Measurements from ENCODE around the gene NRN1. TPM values are rescaled to one million over a fixed set of nuclear protein-coding genes. Genes with fewer than 3 reads are reported as not detected.

The NRN1 gene
- total RNA-seq, 1 donor from 2014 or later = 2.8 TPM

DNA sequence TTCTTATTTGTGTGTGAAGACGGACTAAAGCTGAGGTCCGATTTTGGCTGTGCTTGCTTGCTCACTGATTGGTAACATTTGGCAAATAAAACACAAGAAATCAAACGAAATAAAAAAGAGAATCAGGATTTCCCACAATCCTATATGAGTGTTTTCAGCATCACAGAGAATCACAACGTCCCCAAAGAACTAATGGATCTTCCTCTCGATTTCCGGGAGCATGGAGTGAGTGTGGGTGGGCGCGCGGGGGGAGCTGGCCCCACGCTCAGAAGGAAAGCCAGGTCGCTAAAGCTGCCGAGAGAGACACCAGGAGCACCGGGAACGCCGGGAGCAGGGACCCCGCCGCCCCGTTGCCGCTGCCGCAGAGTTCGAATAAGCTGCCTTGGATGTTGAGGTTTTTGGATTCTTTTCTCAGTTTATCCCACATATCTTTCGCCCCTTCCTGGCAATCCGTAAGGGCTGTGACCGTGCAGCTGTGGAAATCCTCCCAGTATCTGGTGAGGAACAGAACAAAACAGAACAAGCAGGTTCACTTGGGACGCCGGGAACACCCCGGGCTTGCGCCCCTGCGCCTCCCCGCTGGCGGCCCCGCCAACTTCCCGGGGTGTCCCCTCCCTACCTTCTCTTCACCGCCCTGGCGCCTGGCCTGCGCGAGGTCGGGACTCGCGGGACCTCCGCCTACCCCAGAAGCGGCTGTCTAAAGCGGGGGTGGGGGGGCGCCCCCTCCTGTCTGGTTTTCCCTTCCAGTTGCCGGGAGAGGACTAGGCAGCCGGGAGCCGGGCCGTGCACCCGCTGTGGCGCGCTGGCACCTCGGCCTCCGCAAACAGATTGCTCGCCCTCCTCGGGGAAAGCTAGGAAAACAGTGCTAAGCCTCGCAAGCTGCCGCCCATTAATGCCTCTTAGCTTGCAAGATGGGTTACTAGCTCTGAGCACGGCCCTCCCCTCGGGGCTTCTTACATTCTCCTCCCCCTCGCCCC, 7.7 kb downstream of the NRN1 start:
- Mint-ChIP-seq H3K4me1 (ENCODE audit: low read depth) (peaks cover 70% of the 10 kb centered on the region), H3K9me3 (peaks cover 11% of the 10 kb centered on the region), H3K36me3 (ENCODE audit: low read depth) (peaks cover 12% of the 10 kb centered on the region), H3K27me3 (ENCODE audit: insufficient read depth) (peaks cover 88% of the 10 kb centered on the region), H3K4me3 (peak overlapping the region; percentile 68), H3K27ac (peak overlapping the region; percentile 36)
- DNase-seq (ENCODE audit: low spot score) = no peak
- intact Hi-C loops (cut with micrococcal nuclease) = no loop called here

GRCh38 chr6:5998236-5998635, 8.5 kb downstream of the NRN1 start:
- Mint-ChIP-seq H3K9me3 (peaks cover 10% of the 10 kb centered on the region), H3K27me3 (ENCODE audit: insufficient read depth) (peaks cover 90% of the 10 kb centered on the region), H3K4me1 (ENCODE audit: low read depth) (peaks cover 71% of the 10 kb centered on the region), H3K36me3 (ENCODE audit: low read depth) (peaks cover 15% of the 10 kb centered on the region), H3K4me3 (peak overlapping the region; percentile 61), H3K27ac (no peak overlapping the region)
- intact Hi-C loops (cut with micrococcal nuclease) = no loop called here
- no peak for DNase-seq (ENCODE audit: low spot score)

DNA sequence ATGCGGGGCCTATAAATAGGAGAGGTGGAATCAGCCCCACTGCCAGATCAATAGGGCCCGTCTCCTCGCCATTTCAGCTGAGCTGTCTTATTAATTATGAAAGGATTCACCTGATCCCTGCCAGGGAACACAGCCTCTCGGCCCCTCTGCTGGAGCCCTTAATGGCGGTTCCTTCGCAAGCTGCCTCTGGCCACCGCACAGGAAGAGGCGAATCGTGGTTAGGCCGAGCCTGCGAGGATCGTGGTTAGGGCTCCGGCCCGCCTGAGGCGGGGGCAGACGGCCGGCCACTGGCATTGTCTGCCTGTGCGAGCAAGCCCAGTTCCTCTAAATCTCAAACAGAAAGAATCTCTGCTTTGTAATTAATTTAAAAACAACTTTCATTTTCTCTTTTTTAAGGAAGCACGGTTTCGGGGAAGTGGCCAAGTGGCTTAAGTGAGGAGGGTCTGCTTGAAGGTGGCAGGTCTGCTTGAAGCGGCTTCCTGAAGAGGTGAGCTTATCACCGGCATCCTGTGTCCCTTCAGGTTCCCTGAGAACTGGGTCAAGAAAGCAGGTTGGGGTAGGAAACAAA, 9.2 kb downstream of the NRN1 start:
- peak overlapping the region; percentile 12 for H3K27ac Mint-ChIP-seq

GRCh38 chr6:5996714-5997419, 9.9 kb downstream of the NRN1 start:
- intact Hi-C loops (cut with micrococcal nuclease) = loop anchor here (2.0 kb wide), 1 partner anchor 526 kb away; no protein-coding TSS in a partner anchor
- peaks cover 15% of the 10 kb centered on the region for H3K36me3 Mint-ChIP-seq (ENCODE audit: low read depth)
- peaks cover 90% of the 10 kb centered on the region for H3K27me3 Mint-ChIP-seq (ENCODE audit: insufficient read depth)
- H3K9me3 Mint-ChIP-seq = peaks cover 10% of the 10 kb centered on the region
- H3K4me3 Mint-ChIP-seq = peak overlapping the region; percentile 85
- H3K4me1 Mint-ChIP-seq (ENCODE audit: low read depth) = peaks cover 64% of the 10 kb centered on the region
- H3K27ac Mint-ChIP-seq = peak overlapping the region; percentile 12
- no peak for DNase-seq (ENCODE audit: low spot score)

More for the DNA sequence above, 9.2 kb downstream of the NRN1 start:
- Mint-ChIP-seq H3K4me1 (ENCODE audit: low read depth) (peaks cover 65% of the 10 kb centered on the region), H3K4me3 (peak overlapping the region; percentile 85), H3K9me3 (peaks cover 10% of the 10 kb centered on the region), H3K36me3 (ENCODE audit: low read depth) (peaks cover 15% of the 10 kb centered on the region), H3K27me3 (ENCODE audit: insufficient read depth) (peaks cover 90% of the 10 kb centered on the region)
- DNase-seq (ENCODE audit: low spot score) = no peak
- intact Hi-C loops (cut with micrococcal nuclease) = loop anchor here (2.0 kb wide), 1 partner anchor 527 kb away; no protein-coding TSS in a partner anchor

DNA sequence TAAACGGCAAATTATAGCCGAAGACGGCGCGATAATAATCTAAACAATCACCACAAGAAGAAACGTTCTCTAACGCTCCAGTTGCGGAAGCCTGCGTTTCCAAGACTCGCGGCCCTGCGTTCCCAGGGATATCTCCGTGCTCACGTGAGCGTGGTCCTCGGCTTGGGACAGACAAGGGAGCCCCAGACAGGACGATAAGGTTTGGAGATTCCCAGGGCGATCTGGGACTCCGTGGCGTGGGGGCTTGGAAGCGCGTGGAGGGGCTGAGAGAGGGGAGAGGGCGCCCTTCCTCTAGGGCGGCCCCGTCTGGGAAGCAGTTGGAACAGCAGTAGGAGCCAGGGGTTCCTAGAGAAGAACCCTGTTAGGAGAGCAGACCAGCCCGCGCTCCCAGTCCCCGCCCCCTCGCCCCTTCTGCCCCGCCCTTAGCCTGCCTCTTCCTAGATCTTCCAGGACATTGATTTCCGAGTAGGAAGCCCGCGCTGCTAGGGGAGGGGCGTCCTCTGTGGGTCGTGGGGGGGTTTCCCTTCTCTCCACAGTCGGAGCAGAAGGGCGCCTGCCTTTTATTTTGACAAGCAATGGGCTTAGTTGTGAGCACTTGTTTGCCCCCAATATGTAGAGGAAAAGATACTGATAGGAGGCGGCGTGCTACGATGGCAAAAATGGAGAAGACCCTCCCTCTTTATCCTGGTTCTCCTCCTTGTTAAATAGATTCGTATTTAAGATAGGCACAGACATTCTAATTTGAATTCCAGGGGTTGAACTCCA, 10.6 kb downstream of the NRN1 start:
- H3K9me3 Mint-ChIP-seq = peaks cover 10% of the 10 kb centered on the region
- H3K4me1 Mint-ChIP-seq (ENCODE audit: low read depth) = peaks cover 59% of the 10 kb centered on the region
- peak overlapping the region; percentile 69 for H3K27ac Mint-ChIP-seq
- peak overlapping the region; percentile 85 for H3K4me3 Mint-ChIP-seq
- peaks cover 13% of the 10 kb centered on the region for H3K36me3 Mint-ChIP-seq (ENCODE audit: low read depth)
- DNase-seq (ENCODE audit: low spot score) = no peak
- intact Hi-C loops (cut with micrococcal nuclease) = loop anchor here (1.0 to 2.0 kb wide), 3 partner anchors 8 to 525 kb away; no protein-coding TSS in a partner anchor
- H3K27me3 Mint-ChIP-seq (ENCODE audit: insufficient read depth) = peaks cover 88% of the 10 kb centered on the region

DNA sequence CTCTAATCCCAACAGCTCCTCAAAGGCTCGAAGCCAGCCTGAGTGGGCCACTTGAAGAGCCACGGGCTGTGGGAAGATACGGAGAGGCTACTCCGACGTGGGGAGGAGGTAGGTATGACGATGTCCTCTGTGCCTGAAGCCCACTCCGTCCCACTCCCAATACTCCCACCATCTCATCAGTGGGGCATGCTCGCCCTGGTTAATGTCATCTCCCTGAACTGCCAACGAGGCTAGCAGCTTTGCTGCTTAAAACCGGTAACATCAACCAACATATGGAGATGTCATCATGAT, 11.1 kb downstream of the NRN1 start:
- peak overlapping the region; percentile 69 for H3K27ac Mint-ChIP-seq
- H3K27me3 Mint-ChIP-seq (ENCODE audit: insufficient read depth) = peaks cover 88% of the 10 kb centered on the region
- intact Hi-C loops (cut with micrococcal nuclease) = loop anchor here (1.0 to 2.0 kb wide), 2 partner anchors 9 to 13 kb away; no protein-coding TSS in a partner anchor
- peaks cover 13% of the 10 kb centered on the region for H3K36me3 Mint-ChIP-seq (ENCODE audit: low read depth)
- peaks cover 10% of the 10 kb centered on the region for H3K9me3 Mint-ChIP-seq
- H3K4me3 Mint-ChIP-seq = peak overlapping the region; percentile 85
- no peak for DNase-seq (ENCODE audit: low spot score)
- peaks cover 59% of the 10 kb centered on the region for H3K4me1 Mint-ChIP-seq (ENCODE audit: low read depth)

DNA sequence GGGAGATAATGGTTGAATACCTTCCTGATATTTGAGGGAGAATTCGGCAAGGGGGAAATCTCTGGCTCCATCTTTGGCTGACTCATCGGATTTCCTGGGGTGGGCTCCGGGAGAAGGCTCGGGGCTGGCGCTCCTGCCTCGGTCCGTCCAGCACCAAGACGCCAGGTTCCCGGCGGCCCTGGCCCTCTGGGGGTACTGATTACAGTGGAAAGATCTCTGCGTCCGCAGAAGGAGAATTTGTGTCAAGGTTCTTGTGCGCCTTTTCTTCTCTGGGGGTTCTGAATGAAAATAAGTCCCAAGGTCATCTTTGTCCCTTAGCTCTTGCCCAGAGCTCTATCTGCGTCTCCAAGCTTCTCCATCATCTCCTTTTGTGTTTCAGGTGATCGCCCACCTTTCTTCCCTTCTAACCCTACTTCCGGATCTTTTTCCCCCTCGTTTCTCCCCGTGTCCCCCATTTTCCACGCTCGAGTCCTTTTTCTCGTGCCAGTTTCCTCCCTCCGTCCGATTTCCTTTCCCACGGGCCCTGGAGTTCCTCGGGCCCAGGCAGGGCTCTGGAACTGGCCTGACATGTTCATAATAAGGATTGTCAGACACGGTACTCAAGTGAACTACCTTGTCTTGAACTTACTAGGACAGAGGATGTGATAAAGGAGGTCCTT, 11.6 kb downstream of the NRN1 start:
- H3K27ac Mint-ChIP-seq = peak overlapping the region; percentile 53

GRCh38 chr6:5994234-5994998, 12.3 kb downstream of the NRN1 start:
- Mint-ChIP-seq H3K4me1 (ENCODE audit: low read depth) (peaks cover 49% of the 10 kb centered on the region), H3K27me3 (ENCODE audit: insufficient read depth) (peaks cover 83% of the 10 kb centered on the region), H3K9me3 (no peaks in the 10 kb centered on the region), H3K4me3 (no peak overlapping the region), H3K36me3 (ENCODE audit: low read depth) (peaks cover 8% of the 10 kb centered on the region), H3K27ac (no peak overlapping the region)
- DNase-seq (ENCODE audit: low spot score) = no peak
- intact Hi-C loops (cut with micrococcal nuclease) = loop anchor here (2.0 kb wide), 1 partner anchor 14 kb away; no protein-coding TSS in a partner anchor

More for the DNA sequence above, 11.6 kb downstream of the NRN1 start:
- H3K27me3 Mint-ChIP-seq (ENCODE audit: insufficient read depth) = peaks cover 83% of the 10 kb centered on the region
- DNase-seq (ENCODE audit: low spot score) = no peak
- H3K4me1 Mint-ChIP-seq (ENCODE audit: low read depth) = peaks cover 56% of the 10 kb centered on the region
- intact Hi-C loops (cut with micrococcal nuclease) = loop anchor here (1.0 to 2.0 kb wide), 2 partner anchors 9 to 14 kb away; no protein-coding TSS in a partner anchor
- H3K36me3 Mint-ChIP-seq (ENCODE audit: low read depth) = peaks cover 9% of the 10 kb centered on the region
- H3K9me3 Mint-ChIP-seq = peaks cover 6% of the 10 kb centered on the region
- H3K4me3 Mint-ChIP-seq = peak overlapping the region; percentile 85

GRCh38 chr6:5992551-5993225, 14.0 kb downstream of the NRN1 start:
- Mint-ChIP-seq H3K9me3 (no peaks in the 10 kb centered on the region), H3K4me3 (no peak overlapping the region), H3K36me3 (ENCODE audit: low read depth) (peaks cover 6% of the 10 kb centered on the region), H3K4me1 (ENCODE audit: low read depth) (peaks cover 45% of the 10 kb centered on the region), H3K27ac (no peak overlapping the region), H3K27me3 (ENCODE audit: insufficient read depth) (peaks cover 75% of the 10 kb centered on the region)
- intact Hi-C loops (cut with micrococcal nuclease) = no loop called here
- DNase-seq (ENCODE audit: low spot score) = no peak

- H3K27me3 Mint-ChIP-seq (ENCODE audit: insufficient read depth) = peaks cover 62% of the 10 kb centered on the region
- intact Hi-C loops (cut with micrococcal nuclease) = no loop called here
- no peak for DNase-seq (ENCODE audit: low spot score)
- H3K27ac Mint-ChIP-seq = no peak overlapping the region
- peaks cover 5% of the 10 kb centered on the region for H3K36me3 Mint-ChIP-seq (ENCODE audit: low read depth)
- H3K9me3 Mint-ChIP-seq = no peaks in the 10 kb centered on the region
- H3K4me3 Mint-ChIP-seq = no peak overlapping the region
- H3K4me1 Mint-ChIP-seq (ENCODE audit: low read depth) = peaks cover 45% of the 10 kb centered on the region
Measured at GRCh38 chr6:5990786-5991185, 15.9 kb downstream of the NRN1 start.
